Fibroblast of upper back skin (primary cell): ENCODE measurements around the gene SEMA5B.

ENCODE experiments used
- DNase-seq: peaks from one replicate; pipeline ENCODE4 v3.0.0-alpha.2; 2013

SEMA5B gene

GRCh38 chr3:122920986-122921385 is 106.6 kb downstream of the SEMA5B start:
- DNase-seq, result no peak

- no peak for DNase-seq
These were observed 108.3 kb downstream of the SEMA5B start for GRCh38 chr3:122919291-122919610.

GRCh38 chr3:122918576-122919290 is 108.8 kb downstream of the SEMA5B start:
- DNase-seq, result peak; percentile 10

- no peak for DNase-seq
These were observed 110.2 kb downstream of the SEMA5B start for GRCh38 chr3:122917412-122917811.

- no peak for DNase-seq
These were observed 111.0 kb downstream of the SEMA5B start for GRCh38 chr3:122916580-122916979.

- DNase-seq, result no peak
These were observed 111.5 kb downstream of the SEMA5B start for GRCh38 chr3:122916084-122916483.

- no peak for DNase-seq
These were observed 112.1 kb downstream of the SEMA5B start for GRCh38 chr3:122915300-122916055.

GRCh38 chr3:122913539-122914100 is 113.9 kb downstream of the SEMA5B start:
- DNase-seq, result no peak

GRCh38 chr3:122912772-122913538 is 114.6 kb downstream of the SEMA5B start:
- no peak for DNase-seq

GRCh38 chr3:122911901-122912300 is 115.7 kb downstream of the SEMA5B start:
- no peak for DNase-seq

- no peak for DNase-seq
These were observed 119.3 kb downstream of the SEMA5B start for GRCh38 chr3:122908251-122908650.

- DNase-seq, result no peak
These were observed 120.1 kb downstream of the SEMA5B start for GRCh38 chr3:122907471-122907870.

GRCh38 chr3:122903171-122903570 is 124.4 kb downstream of the SEMA5B start:
- no peak for DNase-seq

- no peak for DNase-seq
These were observed 125.2 kb downstream of the SEMA5B start for GRCh38 chr3:122902326-122902725.

- DNase-seq, result no peak
These were observed 129.3 kb downstream of the SEMA5B start for GRCh38 chr3:122898298-122898697.

- DNase-seq, result no peak
These were observed 133.6 kb downstream of the SEMA5B start for GRCh38 chr3:122893754-122894668.

GRCh38 chr3:122893282-122893681 is 134.3 kb downstream of the SEMA5B start:
- no peak for DNase-seq

GRCh38 chr3:122892118-122892960 is 135.2 kb downstream of the SEMA5B start:
- DNase-seq, result no peak

GRCh38 chr3:122890720-122891220 is 136.8 kb downstream of the SEMA5B start:
- no peak for DNase-seq

GRCh38 chr3:122890077-122890719 is 137.4 kb downstream of the SEMA5B start:
- DNase-seq, result peak; percentile 72

GRCh38 chr3:122886946-122887345 is 140.6 kb downstream of the SEMA5B start:
- DNase-seq, result no peak
